Ovary (tissue), 9 donors: Measurements from ENCODE around the gene TP53BP2. TPM values are rescaled to one million over a fixed set of nuclear protein-coding genes. Genes with fewer than 3 reads are reported as not detected.
"Not testable (repeated sequence)": the region's sequence is repeated elsewhere in the genome, so short reads cannot be mapped to it uniquely, and the experiment has no call there.

Experiments
- DNase-seq, 5 donors: peaks; one replicate each; pipeline ENCODE4 v3.0.0-alpha.2; 2019 to 2020
- H3K27ac ChIP-seq, 2 donors: fragments of 200-600 bp; one replicate each; pipeline versions ENCODE4 v1.5.1 to v1.8.0; 2019 to 2022
- H3K27me3 ChIP-seq: fragments of 200-600 bp; one replicate; pipeline ENCODE4 v1.8.0; 2022
- H3K36me3 ChIP-seq: fragments of 200-600 bp; sonication (generic); one replicate; pipeline ENCODE4 v1.5.1; 2019
- H3K4me1 ChIP-seq: one replicate; pipeline ENCODE4 v1.8.1; 2013; ENCODE audit warnings: mild to moderate bottlenecking, moderate library complexity; ENCODE audit not compliant: insufficient read depth
- H3K4me3 ChIP-seq: fragments of 200-600 bp; sonication (generic); one replicate; pipeline ENCODE4 v1.5.1; 2017
- H3K9me3 ChIP-seq, 2 donors: fragments of 200-600 bp in 1 of 2; sonication (generic) in 1 of 2; one replicate each; pipeline versions ENCODE4 v1.5.1 to v1.8.1; 2013 to 2019; ENCODE audit warnings: mild to moderate bottlenecking in 1 of 2, moderate library complexity in 1 of 2
- CTCF ChIP-seq, 3 donors: fragments of 450-650 bp in 2 of 3; fragments of 200-600 bp in 1 of 3; IDR thresholded peaks; one replicate each; pipeline versions ENCODE4 v1.5.1 to v1.8.0; 2016 to 2022; ENCODE audit warnings: antibody characterized with exemption in 3 of 3, mild to moderate bottlenecking in 1 of 3
- EP300 ChIP-seq: sonication (generic); formaldehyde crosslinking; IDR thresholded peaks from one replicate; pipeline ENCODE4 v1.6.1; 2017; ENCODE audit warnings: antibody characterized with exemption
- POLR2A ChIP-seq: fragments of 450-650 bp; IDR thresholded peaks from one replicate; pipeline ENCODE4 v1.6.1; 2017; ENCODE audit warnings: antibody characterized with exemption, mild to moderate bottlenecking, moderate library complexity
- WGBS, 3 donors: extraction: QIAGEN DNeasy Blood & Tissue Kit in 1 of 3; methylation state at CpG; one replicate each; pipeline versions ENCODE4 v1.1.5 to v1.1.7; 2013 to 2017; 5-methylcytosine and 5-hydroxymethylcytosine counted together
- intact Hi-C, 4 donors: fragments of 100-400 bp; cut with DNase I; formaldehyde crosslinking; loops; one replicate each; pipeline versions ENCODE4 v1.11.0 to v1.15.1; 2022 to 2023
- polyA plus RNA-seq, 2 donors: library from polyadenylated mRNA; stranded (reverse); fragments of 200-250 nt in 1 of 2; fragments of 350-450 nt in 1 of 2; fragmentation: Illumina TruSeq in 1 of 2; extraction: RNeasy Lipid Tissue Mini Kit (QIAGEN cat#74804) in 1 of 2; gene quantifications; one replicate each; pipeline ENCODE4 v1.2.3, GENCODE V29; 2013 to 2014
- total RNA-seq, 7 donors: library from RNA; depleted of rRNA in 2 of 7; stranded (reverse); fragments of >200 nt in 2 of 7; fragmentation: NEBNext Ultra II Directional in 3 of 7; extraction: Animal tissue kit (Norgen Biotek cat#: 25700) in 3 of 7; gene quantifications; one replicate each; pipeline versions ENCODE4 v1.1.0 to v1.2.4, GENCODE V29; 2016 to 2023
- donor health status: DM: no; HTN: no; CAD: no; lungs with moderate emphysema.
- donor health status: DM: no; HTN: no; CAD: no.
- donor health status: Bipolar disorder and iron deficiency.
- donor health status: DM: yes; HTN: yes; CAD: no.
- donor health status: DM: no; HTN: no; CAD: no.
- donor health status: DM: yes; HTN: yes; CAD: no.

The TP53BP2 gene
- total and polyA plus RNA-seq, 9 donors: 12.4 to 43.6 (median 36.8) TPM

DNA sequence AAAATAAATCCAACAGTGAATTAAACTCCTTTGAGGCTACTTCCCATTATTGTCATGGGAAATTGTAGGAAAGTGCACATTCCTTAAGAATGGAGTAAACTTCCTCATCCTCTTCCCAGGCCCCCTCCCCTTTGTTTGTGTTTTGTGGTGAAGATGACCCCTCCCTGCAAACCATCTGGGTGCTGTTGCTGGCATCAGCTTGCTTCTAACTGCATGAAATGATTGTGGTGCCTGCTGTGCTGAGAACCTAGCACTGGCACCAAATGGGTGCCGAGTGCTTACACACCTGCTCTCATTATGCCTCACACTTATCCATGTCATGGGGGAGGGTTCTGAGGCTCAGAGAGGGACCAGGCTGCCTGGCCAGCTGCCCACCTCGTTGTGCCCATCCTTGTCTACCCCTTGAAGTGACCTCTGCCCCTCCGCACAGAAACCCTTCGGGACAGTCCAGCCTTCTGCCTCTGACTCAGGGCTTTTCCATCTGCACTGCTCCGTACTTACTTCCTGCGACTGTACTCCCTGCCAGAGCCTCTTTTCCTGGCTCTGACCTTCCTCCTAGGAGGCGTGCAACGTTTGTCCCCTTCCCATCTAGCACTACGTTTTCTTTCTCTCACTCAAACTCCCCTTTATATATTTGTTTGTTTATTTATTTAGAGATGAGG, 102.8 kb downstream of the TP53BP2 start:
- H3K27me3 ChIP-seq: no peaks in the 10 kb centered on the region
- no peak overlapping the region for H3K4me3 ChIP-seq
- DNase-seq: no peak
- intact Hi-C loops: no loop called here
- H3K36me3 ChIP-seq: no peaks in the 10 kb centered on the region
- TF ChIP-seq POLR2A: no peak
- no peak for TF ChIP-seq CTCF (IDR thresholded peaks at IDR 0.05)
- TF ChIP-seq EP300: no peak
- no peaks in the 10 kb centered on the region for H3K9me3 ChIP-seq
- 65 to 78% (median 71%) methylated on average over 9 of the region's 9 CpGs for WGBS, 3 donors
- peaks cover 3% of the 10 kb centered on the region for H3K4me1 ChIP-seq
- H3K27ac ChIP-seq: no peak overlapping the region

DNA sequence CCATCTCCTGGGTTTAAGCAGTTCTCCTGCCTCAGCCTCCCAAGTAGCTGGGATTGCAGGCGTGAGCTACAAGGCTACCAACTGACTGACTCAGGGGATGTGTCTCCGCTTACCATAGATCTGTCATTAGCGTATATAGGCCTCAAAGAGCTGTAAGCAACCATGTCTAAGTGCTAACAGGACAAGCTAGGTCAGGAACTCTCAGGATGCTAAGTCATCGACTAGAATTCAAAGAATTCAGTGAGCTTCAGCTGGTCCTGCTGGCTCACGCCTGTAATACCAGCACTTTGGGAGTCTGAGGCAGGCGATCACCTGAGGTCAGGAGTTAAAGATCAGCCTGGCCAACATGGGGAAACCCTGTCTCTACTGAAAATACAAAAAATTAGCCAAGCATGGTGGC, 103.9 kb downstream of the TP53BP2 start:
- DNase-seq: no peak
- no peaks in the 10 kb centered on the region for H3K9me3 ChIP-seq
- no peaks in the 10 kb centered on the region for H3K27me3 ChIP-seq
- no peaks in the 10 kb centered on the region for H3K36me3 ChIP-seq
- TF ChIP-seq EP300: no peak
- no peak for TF ChIP-seq CTCF (IDR thresholded peaks at IDR 0.05)
- no peak for TF ChIP-seq POLR2A
- H3K4me1 ChIP-seq: peaks cover 3% of the 10 kb centered on the region
- WGBS, 3 donors: 91 to 93% (median 92%) methylated on average over 6 of the region's 6 CpGs
- no peak overlapping the region for H3K27ac ChIP-seq
- intact Hi-C loops: no loop called here
- H3K4me3 ChIP-seq: no peak overlapping the region

DNA sequence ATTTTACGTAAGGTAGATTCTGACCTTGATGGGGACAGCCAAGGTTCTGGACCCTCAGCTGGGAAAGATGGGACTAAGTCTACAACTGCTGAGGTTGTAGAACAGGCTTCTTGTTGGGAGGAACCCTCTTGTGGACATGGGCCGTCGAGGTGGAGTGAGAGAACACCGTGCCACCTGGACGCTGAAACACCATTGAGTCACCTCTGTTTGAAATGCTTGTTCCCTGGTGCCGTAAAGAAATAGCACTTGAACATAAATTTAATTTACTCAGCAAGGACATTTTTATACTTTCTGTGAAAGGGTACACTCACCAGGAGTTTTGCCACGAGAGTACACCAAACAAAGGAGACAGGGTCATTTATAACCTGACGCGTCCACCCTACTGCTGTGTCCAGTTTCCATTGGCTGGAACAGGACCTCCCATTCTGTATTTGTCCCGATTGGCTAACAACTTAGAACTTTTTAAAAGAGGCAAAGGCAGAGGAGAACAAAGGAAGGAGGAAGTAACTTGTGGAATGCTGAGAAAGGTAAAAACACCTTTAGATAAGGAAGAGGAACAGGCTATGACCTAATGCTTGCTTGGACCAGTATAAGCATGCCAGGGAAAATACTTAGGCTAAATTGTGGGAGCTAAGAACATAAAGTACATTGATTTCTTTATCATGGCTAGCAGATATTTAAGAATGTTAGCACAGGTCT, 105.6 kb downstream of the TP53BP2 start:
- H3K9me3 ChIP-seq, DNase-seq, H3K27ac ChIP-seq, H3K27me3 ChIP-seq, H3K4me1 ChIP-seq, H3K4me3 ChIP-seq, intact Hi-C loops, H3K36me3 ChIP-seq: not testable (repeated sequence)
- WGBS, 3 donors: 69 to 85% (median 84%) methylated on average over 10 of the region's 10 CpGs

- Histone ChIP-seq H3K27ac (no peak overlapping the region), H3K27me3 (no peaks in the 10 kb centered on the region), H3K9me3 (no peaks in the 10 kb centered on the region), H3K4me3 (no peak overlapping the region), H3K4me1 (peaks cover 3% of the 10 kb centered on the region), H3K36me3 (no peaks in the 10 kb centered on the region)
- 55 to 68% (median 58%) methylated on average over 7 of the region's 7 CpGs for WGBS, 3 donors
- no peak for DNase-seq
- TF ChIP-seq POLR2A (no peak), CTCF (IDR thresholded peaks at IDR 0.05) (no peak), EP300 (no peak)
- intact Hi-C loops: no loop called here
These were observed 106.2 kb downstream of the TP53BP2 start for GRCh38 chr1:223739366-223740037.
